B cell (primary cell): Measurements from ENCODE around the gene PNMA5.

Source experiments
- EZH2 ChIP-seq: IDR thresholded peaks from 2 replicates; pipeline ENCODE4 v1.6.1; 2012; ENCODE audit warnings: borderline replicate concordance, low read depth, mild to moderate bottlenecking, moderate library complexity, low read length; ENCODE audit not compliant: insufficient read depth, poor library complexity, severe bottlenecking
- TF ChIP-seq, protein P1 (sequence below): fragments of 200-600 bp; IDR thresholded peaks from one replicate; pipeline ENCODE4 v1.8.0; 2022; ENCODE audit warnings: antibody characterized with exemption, mild to moderate bottlenecking

DNA sequence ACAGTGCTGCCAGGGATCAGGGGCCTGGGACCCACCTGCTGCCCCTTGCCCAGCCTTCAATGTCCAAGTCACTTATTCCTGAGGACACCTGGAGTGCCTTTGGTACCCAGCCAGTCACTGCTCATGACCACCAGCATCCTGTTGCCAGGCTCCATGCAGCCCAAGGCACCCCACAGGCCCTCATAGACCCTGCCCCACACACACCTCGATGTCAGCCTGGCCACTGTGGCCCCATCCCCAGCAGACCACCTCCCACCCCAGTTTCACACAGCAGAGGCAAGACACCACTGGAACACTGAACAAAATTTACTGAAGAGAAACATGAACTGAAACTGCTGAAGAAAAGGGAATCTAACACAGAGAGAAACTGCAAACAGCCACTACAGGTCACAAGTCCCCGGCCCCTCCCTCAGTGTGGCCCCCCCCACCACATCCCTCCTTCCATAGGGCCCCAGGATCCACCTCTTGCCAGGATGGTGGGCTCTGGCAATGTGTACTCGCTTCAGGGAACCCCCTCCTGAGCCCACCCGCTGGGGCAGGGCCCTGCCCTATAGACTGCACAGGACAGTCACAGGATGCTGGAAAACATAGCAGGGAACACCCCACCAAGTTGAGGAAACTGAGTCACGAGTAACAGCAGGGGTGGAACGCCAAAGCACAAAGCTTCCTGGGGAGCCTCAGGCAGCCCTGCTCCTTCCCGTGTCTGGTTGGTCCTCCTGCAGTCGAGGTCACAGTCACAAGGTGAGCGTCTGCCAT lies 5.2 kb downstream of the PNMA5 start:
- TF ChIP-seq, protein P1, sequence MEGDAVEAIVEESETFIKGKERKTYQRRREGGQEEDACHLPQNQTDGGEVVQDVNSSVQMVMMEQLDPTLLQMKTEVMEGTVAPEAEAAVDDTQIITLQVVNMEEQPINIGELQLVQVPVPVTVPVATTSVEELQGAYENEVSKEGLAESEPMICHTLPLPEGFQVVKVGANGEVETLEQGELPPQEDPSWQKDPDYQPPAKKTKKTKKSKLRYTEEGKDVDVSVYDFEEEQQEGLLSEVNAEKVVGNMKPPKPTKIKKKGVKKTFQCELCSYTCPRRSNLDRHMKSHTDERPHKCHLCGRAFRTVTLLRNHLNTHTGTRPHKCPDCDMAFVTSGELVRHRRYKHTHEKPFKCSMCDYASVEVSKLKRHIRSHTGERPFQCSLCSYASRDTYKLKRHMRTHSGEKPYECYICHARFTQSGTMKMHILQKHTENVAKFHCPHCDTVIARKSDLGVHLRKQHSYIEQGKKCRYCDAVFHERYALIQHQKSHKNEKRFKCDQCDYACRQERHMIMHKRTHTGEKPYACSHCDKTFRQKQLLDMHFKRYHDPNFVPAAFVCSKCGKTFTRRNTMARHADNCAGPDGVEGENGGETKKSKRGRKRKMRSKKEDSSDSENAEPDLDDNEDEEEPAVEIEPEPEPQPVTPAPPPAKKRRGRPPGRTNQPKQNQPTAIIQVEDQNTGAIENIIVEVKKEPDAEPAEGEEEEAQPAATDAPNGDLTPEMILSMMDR = no peak
- no peak for TF ChIP-seq EZH2
